CMK (cell line): Measurements from ENCODE around the gene BAZ1B.
"Not testable (repeated sequence)": the region's sequence is repeated elsewhere in the genome, so short reads cannot be mapped to it uniquely, and the experiment has no call there.

ENCODE experiments used
- DNase-seq: peaks from one replicate; pipeline ENCODE4 v3.0.0-alpha.2; 2010; ENCODE audit warnings: low read depth

BAZ1B gene

DNA sequence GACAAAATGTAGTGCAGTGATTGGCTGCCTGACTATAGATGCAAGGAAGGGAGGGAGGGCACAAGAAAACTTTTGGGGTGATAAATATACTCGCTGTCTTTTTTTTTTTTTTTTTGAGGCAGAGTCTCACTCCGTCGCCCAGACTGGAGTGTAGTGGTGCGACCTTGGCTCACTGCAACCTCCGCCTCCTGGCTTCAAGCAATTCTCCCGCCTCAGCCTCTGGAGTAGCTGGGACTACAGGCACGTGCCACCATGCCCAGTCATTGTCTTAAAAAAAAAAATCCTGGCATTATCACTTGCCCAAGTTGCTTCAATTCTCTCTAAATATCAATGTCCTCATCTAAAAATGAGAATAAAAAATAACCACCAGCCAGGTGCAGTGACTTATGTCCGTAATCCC lies 96.1 kb downstream of the BAZ1B start:
- DNase-seq = no peak

DNA sequence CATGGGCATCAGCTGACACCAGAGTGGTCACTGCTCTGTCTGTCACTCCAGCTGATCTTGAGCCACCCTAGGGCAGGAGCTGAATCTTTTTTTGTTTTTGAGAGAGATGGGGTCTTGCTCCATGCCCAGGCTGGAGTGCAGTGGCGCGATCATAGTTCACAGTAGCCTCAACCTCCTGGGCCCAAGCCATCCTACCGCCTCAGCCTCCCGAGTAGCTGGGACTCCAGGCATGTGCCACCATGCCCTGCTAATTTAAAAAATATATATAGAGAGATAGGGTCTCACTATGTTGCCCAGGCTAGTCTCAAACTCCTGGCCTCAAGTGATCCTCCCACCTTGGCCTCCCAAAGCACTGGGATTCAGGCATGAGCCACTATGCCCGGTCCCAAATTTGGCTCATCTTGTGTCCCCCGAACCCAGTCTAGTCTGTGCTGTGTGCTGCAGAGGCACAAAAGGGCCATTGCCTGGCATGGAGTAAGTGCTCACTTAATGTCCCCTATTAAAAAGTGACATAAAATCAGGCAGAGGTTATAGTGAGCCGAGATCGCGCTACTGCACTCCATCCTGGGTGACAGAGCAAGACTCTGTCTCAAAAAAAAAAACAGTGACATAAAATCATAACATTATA lies 96.6 kb downstream of the BAZ1B start:
- DNase-seq = no peak

DNA sequence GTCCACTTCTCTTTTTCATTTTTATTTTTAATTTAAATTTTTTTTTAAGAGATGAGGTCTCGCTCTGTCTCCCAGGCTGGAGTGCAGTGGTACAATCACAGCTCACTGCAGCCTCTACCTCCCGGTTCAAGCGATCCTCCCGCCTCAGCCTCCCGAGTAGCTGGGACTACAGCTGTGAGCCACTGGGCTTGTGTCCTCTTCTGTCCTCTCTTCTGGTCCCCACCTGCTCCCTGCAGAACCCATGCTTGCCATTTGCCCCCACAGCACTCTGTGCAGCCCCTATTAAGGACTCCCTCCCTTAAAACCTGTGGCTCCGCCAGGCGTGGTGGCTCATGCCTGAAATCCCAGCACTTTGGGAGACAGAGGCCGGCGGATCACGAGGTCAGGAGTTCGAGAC lies 97.6 kb downstream of the BAZ1B start:
- DNase-seq = no peak

DNA sequence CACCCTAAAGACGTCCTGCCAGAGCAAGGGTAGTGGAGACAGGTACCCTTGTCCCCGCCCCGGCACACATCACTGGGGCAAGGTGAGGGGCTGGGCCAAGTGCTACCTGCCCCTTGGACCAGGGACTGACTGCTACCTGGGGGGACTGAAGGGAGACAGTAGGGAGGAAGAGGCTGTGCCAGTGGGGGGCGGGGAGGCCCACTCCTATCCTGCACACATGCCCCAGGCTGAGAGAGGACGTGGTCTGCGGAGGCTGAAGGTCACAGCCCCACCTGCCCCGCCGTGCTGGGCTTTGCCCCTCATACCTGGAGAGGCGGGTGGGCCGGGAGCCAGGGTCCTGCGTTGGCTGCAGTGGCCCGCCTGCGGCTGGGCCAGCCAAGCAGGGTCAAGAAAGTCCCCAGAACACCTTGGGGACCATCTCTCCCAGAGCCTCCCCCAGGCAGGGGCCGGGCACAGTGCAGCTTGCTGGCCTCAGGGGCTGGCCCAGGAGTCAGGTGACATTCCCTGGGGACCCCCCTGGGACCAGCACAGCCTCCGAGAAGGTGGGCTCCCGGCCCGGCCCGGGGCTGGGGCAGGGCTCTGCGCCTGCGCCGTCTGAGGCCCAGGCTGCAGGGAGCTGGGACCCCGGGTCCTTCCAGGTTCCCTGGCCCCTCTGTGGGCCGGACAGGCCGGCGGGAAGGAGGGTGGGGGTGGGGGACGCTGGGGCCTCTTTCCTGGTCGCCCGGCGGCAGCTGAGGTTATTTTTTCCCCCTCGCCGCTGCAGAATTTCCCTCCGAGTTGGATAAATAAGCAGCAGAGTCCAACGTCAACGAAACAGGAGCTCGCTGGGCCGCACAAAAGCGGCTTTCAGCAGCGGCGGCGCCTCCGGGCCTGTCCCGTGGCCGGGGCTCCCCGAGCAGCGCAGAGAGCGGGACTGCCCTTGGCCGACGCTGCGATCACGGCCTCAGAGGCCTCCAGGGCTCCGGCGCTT lies 98.3 kb downstream of the BAZ1B start:
- no peak for DNase-seq

DNA sequence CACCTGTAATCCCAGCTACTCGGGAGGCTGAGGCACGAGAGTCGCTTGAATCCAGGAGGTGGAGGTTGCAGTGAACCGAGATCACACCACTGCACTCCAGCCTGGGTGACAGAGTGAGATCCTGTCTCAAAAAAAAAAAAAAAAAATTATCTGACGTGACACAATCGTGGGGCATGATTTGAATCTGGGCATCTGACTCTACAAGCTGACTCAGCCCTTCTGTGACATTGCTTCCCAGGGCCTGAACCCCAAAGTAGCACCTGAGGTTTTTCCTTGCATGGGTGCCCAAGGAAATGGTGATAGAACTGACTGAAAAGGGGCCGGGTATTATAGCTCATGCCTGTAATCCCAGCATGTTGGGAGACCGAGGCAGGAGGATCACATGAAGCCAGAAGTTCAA lies 101.5 kb downstream of the BAZ1B start:
- not testable (repeated sequence) for DNase-seq

DNA sequence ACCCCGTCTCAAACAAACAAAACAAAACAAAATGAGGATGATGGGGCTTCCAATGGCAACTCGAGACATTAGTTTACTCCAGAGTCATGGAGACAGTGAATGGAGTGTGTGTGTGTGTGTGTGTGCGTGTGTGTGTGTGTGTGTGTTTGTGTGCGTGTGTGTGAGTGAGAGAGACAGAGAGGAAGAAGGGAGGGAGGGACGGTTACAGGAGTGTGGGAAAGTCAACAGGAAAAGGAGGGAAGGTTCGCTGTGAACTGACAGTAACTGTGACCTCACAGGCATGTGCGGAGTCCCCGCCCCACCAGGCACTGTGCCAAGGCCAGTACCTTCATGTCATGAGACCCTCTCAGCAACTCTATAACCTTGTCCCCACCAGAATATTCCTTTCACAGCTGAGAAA lies 102.1 kb downstream of the BAZ1B start:
- peak; percentile 11 for DNase-seq

DNA sequence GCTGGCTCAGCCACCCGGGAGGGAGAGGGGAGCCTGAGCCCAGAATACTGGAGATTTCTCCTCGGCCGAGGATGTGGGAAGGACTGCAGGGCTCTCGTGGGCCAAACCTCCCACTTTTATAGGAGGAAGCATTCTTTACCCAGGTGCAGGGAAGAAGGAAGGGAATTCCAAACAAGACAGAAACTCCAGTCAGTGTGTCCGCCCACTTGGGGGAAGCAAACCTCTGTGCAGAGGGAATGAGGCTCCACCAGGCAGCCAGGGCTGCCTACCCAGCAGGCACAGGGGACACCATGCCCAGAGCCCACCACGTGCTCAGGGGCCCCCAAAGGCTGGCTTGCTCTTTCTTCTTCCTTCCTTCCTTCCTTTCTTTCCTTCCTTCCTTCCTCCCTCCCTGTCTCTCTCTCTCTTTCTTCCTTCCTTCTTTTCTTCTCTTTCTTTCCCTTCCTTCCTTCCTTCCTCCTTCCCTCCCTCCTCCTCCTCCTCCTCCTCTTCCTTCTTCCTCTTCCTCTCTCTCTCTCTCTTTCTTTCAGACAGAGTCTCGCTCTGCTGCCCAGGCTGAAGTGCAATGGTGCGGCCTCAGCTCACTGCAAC lies 103.9 kb downstream of the BAZ1B start:
- DNase-seq = no peak

DNA sequence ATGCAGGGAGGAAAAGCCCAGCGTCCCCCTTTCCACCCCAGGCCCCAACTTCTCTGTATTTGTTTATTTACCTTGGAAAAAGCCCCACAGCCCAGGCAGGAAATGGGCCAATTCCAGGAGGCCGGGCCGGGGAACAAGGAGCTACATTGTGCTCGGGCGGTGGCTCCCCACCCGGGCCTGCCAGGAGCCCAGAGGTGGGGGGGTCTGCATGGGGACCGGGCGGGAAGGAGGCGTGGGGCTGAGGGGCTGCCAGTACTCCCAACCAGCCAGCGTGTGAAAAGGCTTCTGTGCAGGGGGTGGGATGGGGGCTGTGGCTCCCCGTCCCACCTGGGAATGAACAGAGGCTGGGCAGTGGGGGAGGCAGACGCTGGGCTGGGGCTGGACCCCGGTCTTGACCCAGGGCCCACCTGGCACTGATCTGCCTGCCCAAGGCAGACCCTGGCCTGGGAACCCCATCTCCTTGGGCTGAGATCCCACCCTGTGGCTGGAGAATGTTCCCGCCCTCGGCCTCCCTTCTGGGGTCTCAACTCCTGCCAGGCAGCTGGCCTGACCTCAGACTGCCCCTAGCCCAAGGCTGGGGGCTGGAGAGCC lies 111.5 kb downstream of the BAZ1B start:
- DNase-seq = not testable (repeated sequence)

DNA sequence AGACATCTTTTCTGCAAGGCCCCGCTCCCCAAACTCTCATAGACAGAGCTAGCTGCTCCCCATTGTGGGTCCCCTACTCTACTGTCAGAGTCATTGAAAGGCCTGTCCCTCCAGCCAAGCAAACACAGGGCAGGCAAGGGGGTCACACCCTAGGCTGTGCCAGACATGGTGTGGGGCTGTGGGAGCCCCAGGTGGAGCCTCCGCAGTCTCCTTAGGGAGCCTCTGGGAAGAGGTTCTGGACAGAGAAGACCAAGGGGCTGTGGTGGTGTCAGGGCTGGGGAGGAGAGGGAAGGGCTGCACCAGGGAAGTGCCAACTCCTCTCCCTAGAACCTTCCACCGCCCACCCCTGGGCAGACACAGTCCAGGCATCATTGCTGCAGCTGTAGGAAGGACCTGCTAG lies 117.2 kb downstream of the BAZ1B start:
- not testable (repeated sequence) for DNase-seq

DNA sequence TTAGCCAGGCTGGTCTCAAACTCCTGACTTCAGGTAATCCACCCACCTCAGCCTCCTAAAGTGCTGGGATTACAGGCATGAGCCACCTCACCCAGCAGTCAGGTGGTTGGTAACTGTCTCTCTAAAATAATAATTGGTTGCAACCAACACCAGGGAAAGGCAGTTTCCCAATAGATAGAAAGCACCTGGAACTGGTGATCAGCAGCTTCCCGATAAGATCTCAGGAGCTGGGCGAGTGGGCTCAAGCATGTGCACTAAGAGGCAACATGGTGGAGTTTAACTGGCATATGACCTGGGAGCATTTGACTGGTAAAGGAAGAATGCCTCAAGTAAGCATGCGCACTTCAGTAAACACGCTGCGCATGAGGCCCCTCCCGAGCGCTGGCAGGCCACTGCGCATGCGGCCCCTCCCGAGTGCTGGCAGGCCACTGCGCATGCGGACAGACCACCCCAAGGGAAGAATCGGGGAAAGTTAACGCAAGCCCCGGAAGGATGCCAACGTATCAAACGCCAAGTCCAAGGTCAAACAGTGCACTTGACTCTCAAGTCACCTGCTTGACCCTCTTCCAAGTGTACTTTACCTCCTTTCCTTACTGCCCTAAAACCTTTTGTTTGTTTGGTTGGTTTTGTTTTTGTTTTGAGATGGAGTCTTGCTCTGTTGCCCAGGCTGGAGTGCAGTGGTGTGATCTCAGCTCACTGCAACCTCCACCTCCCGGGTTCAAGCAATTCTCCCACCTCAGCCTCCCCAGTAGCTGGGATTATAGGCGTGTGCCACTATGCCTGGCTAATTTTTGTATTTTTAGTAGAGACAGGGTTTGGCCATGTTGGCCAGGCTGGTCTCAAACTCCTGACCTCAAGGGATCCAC lies 122.7 kb downstream of the BAZ1B start:
- not testable (repeated sequence) for DNase-seq

DNA sequence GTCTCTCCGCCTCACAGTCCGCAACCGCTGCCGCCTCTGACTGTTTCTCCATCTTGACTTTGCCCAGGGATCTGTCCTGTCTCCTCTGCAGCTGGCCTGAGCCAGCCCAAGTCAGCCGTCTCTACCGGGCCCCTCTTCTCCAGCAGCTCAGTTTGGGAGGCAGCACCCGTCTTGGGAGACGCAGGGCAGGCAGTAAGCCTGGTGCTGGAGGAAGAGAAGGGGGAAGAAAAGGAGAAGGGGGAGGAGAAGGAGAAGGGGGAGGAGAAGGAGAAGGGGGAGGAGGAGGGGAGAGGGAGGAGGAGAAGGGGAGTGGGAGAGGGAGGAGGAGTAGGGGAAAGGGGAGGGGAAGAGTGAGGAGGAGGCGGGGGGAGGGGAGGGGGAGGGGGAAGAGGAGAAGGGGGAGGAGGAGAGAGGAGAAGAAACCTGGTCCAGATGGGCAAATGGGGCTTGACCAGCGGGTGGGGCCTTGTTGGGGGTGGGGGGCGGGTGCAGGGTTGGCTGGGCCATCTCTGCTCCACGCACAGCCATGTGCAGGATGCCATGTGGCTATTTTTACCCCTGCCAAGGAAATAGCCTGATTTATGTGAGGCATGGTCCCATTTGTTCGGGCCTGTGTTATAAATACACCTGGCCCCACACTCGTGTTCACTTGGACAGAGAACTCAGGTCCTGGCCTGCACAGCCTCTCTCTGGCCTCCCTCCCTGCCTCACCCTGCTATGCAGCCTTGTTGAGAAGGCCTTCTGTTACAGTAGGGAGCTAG lies 124.4 kb downstream of the BAZ1B start:
- DNase-seq = no peak

DNA sequence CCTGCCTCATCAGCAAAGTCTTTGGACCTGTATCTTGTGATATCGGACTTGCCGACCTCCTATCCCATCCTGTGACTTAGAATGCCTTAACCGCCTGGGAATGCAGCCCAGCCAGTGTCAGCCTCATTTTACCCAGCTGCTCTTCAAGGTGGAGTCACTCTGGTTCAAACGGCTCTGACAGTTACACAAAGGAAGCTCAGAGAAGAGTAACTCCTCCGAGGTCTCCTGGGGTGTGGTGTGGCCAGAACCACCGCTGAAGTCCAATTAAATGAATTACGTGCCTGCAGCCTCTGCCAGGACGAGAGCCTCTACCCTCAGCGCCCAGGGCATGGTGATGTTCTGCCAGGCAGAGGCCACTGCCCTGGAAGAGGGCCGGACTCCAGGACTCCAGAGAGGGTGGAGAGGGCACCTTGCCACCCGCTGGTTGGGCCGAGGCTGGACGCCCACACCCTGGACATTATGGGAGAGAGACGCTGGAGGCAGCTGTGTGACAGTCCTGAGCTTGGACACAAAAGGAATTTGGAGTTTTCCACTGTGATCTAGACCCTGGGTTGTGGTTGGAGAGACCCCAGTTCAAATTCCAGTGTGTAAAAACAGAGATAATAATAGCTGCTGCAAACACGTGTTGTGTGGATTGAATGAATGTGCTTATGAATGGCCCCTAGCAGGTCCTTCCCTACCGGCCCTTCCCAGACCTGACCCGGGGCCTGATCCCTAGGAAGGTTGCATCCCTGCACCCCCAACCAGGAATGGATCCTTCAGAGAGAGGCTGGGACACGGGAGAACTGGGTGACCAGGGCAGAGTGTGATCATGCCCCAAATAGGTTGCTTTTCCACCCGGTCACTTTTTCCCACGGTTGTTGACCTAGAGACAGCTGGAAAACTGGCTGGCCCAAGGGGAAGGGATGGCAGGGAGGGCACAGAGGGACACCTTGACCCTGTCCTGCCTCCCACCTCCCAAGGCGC lies 126.3 kb downstream of the BAZ1B start:
- no peak for DNase-seq

DNA sequence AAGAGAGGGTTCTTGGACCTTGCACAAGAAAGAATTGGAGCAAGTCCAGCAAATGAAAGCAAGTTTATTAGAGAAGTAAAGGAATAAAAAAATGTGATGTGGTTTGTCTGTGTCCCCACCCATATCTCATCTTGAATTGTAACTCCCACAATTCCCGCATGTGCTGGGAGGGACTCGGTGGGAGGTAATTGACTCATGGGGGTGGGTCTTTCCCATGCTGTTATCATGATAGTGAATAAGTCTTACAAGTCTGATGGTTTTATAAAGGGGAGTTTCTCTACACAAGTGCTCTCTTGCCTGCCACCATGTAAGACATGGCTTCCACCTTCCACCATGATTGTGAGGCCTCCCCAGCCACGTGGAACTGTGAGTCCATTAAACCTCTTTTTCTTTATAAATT lies 127.7 kb downstream of the BAZ1B start:
- no peak for DNase-seq

DNA sequence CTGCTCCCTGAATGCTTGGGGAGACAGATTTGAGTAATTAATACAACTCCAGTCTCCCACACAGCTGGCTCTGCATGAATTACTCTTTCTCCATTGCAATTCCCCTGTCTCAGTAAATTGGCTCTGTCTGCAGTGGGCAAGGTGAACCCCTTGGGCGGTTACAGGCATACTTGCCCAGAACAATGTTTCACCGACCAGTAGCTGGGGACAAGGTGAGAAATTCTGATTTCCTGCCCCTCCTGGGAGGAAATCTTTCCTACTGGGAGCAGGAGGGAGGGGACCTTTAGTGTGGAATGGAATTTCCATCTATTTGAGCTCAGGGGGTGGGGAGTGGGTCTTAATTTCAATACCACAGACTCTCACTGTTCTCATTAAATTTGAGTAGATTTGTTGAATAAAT lies 130.7 kb downstream of the BAZ1B start:
- no peak for DNase-seq
